NCI-H2171 treated with DMSO at 0.1 percent for 48 hours (cell line): ENCODE results near the gene CEP43.

Experiments
- DNase-seq: peaks from one replicate; lab custom pipeline; 2025; lab: John Stamatoyannopoulos, UW

CEP43 gene

DNA sequence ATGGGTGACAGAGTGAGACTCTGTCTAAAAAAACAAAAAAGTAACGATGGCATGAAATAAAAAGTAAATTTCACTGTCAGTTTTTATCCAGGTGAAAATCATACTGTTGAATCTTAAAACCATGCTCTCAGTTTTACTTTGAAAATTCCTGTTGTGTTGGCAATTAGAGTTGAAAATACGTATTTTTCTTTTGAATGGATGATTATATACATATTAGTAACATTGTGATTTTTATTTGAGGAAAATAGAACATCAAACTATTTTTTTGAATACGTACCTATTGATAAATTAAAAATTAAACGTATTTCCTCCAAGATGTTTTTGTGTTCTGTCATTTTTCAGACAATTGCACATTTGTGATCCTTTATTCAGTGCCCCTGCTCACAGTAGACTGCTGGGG lies 14.7 kb downstream of the CEP43 start:
- no peak for DNase-seq

DNA sequence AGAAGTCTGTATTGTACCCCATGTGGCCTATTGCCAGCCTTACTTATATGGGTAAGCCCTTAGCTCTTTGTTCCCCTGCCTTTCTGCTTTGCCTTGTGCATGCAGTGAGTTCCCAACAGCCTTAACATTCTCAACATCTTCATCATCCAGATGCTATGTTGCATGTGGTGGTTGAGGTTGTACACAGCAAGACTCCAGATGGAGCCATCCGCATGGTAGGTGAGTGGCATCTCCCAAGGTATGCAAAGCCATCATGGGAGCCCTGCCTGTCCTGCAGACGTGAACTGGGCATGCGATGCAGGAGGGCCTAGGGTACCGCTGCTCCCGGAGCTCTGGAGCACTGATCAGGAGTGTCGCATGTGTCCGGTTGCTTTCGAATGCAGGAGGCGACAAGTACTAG lies 16.1 kb downstream of the CEP43 start:
- DNase-seq = no peak

DNA sequence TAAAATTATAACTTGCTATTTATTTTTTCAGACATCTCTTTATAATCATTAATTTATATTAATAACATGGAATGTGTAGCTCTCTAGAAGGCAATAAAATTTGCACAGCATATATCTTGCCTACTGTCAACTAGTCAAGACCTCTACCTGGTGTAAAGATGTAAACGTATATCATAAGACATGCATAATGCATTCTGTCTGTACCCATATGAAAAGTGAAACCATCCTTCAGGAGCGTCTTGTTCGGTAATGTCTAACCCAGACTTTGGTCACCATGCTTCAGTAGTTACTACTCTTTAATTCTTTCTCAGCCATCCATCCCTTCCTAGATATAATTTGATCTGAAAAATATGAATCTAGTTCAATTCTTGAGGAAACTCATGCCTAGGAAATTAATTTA lies 21.0 kb downstream of the CEP43 start:
- DNase-seq = no peak

DNA sequence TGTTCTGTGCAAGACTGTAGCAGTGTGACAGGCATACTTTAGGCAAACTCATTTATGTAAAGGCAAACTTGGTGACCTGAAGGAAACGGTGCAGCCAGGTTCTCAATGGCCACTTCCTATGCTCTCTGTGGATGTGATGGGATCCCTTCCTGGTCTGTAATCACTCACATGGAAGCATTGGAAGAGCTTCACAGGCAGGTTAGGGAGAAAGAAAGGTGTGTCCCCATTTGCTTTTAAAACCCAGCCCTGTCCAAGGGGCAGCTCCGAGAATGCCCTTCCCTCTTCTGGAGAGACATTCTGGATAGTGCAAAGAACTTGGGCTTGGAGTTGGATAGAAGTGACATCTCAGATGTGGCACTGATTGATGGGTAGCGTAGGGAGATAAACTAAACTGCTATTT lies 28.1 kb downstream of the CEP43 start:
- DNase-seq = no peak

DNA sequence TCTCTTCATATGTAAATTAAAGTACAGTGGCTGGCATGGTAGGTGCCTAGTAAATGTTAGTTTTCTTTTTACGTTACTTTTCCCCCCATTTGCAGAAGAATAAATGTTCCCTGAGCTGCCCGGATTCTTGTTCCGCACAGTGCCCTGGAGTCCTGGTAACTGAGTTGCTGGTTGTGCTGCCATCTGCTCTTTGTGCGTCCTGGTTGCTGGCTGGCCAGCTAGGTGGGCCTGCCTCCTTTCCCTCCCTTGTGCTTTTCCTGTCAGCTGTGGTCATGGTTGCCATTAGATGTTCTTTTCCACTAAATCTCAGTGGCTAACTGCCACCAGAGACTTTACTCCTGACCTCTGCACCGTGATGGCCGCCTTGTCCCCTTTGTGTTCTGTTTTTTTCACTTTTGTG lies 28.6 kb downstream of the CEP43 start:
- no peak for DNase-seq

DNA sequence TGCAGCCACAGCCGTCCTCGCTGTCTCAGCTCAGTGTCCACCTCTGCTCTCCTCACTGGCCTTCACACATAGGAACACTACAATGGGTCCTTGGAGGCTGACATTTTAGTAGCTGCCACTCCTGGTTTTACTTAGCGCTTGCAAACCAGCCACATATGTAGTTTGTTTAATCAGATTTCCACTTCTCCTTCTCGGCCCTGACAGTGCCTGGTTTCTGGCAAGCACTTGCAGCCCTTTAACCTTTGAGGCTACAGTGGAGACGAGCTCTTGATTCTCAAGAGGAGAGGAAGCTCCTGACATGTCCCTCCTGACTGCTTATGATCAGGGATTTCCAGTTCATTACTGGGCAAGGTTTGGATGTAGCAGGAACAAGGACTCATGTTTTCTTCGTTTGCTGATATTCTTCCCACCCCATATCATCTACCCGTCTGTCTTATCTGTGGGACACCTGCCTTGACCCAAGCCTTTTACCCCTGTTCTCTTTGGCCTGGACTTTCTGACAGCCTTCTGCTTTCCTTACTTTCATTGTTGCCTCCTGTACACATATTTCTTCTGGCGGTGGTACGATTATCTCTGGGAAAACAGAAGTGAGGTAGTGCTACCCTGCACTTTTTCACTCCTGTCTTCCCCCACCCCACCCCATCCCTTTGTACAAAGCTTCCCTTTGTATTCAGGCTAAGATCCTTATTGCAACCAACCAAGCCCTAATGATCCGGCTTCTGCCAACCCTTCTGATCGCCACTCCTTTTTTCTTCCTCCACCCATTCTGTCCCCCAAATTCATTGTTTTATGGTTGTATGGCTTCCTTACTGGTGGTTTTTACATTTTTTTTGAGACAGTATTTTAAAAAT lies 31.2 kb downstream of the CEP43 start:
- no peak for DNase-seq

DNA sequence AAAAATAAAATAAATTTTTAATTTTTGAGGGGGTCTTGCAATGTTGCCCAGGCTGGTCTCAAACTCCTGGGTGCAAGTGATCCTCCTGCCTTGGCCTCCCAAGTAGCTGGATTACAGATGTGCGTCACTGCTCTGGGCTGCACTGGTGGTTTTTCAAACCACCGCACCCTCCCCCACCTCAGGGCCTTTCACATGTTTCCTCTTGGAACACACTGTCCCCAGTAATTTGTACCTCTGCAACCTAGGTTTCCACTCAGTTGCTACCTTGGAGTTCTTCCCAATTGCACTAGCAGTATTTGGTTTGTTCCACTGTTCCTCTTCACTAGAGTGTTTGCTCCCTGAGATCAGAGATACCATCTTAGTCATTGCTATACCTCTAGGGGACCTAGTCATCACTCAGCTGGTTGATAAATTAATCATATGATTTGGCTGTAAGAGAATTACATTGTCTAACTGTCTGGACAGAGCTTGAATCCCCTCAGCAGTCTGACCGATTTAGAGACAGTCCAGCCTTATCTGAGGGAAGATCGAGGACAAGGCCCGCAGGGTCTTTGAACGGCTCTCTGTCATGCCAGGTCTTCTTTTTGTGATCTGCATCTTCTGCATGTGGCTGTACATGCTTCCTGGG lies 32.0 kb downstream of the CEP43 start:
- DNase-seq = no peak

DNA sequence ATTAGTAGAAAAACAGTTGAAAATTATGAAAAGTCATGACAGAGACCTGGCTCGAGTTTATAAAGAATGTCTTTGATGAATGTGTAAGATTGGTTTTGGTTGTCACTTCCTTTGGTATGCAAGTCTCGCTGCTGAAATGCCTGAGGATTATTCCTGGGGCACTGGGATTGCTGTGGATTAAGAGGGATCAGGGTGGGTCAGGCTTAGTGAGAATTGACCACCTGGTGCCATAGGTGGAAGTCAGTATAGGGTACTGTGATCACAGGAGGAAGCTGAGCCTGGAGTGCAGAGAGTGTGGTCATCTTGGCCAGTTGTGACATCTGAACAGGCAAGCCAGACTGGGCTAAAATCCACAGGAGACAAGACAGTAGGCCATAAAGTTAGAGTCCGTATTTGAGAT lies 34.9 kb downstream of the CEP43 start:
- no peak for DNase-seq

DNA sequence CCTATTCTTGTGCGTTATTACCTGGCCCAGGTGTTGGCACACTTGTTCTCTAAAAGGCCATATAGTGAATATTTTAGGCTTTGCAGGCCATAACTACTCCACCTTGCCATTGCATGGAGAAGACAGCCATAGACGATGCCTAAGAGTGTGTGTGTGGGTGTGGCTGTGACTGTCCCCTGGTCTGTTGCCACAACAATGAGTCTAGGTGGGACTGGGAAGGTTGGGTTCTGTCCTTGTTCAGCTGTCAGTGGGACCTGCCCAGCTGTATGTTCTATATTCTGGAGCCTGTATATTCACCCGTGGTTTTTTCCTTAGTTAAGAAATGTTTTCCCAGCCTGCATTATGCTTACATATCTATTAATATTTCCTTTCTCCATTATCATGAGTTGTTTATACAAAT lies 38.6 kb downstream of the CEP43 start:
- no peak for DNase-seq

DNA sequence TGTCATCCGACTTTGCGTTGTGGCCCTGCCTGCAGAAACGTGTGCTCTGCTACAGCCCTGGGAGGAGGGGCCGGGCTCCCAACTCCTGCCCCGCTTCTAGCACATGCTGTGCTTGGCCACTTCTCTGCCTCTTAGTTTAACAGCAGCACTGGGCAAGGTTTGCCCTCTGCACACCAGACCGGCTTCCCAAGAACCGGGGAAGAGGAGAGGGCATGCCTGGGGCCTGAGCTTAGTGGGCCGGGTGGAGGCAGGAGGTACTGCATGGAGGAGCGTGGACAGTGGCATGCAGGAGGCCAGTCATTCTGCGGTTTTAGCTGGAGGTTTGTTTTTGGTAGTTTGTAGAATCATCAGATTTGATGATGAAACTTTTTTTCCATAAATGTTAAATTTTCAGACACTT lies 45.5 kb downstream of the CEP43 start:
- no peak for DNase-seq

DNA sequence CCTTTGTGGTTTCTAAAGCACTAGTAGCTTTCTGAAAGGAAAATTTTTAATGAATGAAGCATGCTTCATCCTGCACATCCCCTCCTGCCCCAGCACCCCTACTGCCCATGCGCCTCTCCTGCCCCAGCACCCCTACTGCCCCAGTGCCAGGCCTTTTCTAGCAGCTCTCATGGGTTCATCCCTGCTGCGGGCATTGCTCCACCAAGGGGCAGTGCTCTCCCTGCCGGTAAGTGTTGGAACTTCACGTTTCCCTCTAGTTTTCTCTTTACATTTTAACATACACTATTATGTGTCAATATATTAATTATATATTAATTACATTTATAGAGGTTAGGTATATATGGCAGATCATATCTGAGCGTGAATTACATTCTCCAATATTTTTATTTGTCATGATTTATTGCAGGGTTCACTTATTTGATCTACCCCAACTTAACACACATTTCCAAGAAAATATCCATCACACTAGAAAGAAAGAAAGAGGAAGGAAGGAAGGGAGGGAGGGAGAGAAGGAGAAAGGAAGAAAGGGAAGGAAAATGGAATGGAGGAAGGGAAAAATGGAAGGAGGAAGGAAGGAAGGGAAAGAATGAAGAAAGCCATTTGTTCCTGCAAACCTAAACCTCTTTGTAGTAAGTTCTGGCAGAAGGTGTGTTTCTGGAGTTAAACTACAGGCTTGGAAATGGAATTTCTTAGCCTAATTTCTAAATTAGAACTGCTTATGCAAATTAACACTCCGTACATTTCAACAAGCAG lies 46.8 kb downstream of the CEP43 start:
- no peak for DNase-seq

DNA sequence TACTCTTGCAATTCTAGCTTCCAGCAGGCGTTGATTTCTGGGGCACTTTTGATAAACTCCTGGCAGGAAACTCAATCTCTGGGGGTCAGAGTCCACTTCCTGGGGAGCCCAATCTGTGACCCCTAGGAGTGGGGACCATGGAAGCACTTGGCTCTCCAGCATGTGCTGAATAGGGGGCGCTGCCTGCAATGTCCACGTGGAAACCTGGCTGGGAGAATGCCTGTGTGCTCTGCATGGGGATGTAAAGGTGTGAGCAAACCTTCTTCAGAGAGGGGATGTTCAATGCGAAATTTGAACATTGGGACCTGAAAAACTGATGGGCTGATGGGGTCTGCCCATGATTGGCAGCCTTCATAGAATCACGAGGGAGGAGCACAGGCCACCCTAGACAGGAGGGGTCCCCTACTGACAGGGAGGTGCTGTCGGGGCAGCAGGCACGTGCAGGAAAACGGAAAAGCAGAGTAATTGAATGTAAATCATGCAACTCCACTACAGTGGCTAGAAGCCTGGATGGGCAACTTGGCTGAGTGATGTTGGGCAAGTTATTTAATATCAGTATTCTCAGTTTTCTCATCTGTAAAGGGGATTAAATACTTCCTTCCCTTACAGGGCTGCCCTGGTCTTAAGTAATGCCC lies 47.8 kb downstream of the CEP43 start:
- DNase-seq = no peak

DNA sequence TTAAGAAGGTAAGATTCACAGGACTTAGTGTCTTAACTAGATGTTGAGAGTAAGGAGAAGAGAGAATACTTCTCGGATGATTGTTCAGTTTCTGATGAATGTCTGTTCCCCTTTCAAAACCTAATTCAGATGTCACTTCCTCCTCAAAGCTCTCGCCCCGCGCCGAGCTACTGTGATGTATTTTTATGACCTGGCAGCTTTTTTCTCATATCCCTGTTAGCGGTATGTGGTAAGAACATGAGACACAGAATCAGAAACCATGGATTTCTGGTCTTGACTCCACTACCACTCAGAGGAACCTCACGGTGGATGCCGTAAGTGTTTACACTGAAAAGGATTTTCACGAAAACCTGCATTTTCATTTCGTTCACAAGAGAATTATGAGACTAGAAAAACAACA lies 48.4 kb downstream of the CEP43 start:
- no peak for DNase-seq
